Hepatocyte (in vitro differentiated cells): Measurements from ENCODE around the gene HSPA5.

Source experiments
- EZH2 ChIP-seq: fragments of 200-600 bp; sonication (generic); IDR thresholded peaks from 2 replicates; pipeline ENCODE4 v1.6.1; 2016; ENCODE audit warnings: antibody characterized with exemption, mild to moderate bottlenecking, borderline replicate concordance
- EZH2phosphoT487 ChIP-seq: fragments of 200-600 bp; sonication (generic); IDR thresholded peaks from one replicate; pipeline ENCODE4 v1.6.1; 2018; ENCODE audit warnings: antibody characterized with exemption, mild to moderate bottlenecking, low read depth, moderate library complexity; ENCODE audit not compliant: unreplicated experiment, severe bottlenecking
- TF ChIP-seq, protein P1 (sequence below): fragments of 200-600 bp; sonication (generic); IDR thresholded peaks from 2 replicates; pipeline ENCODE4 v1.5.1; 2016; ENCODE audit warnings: antibody characterized with exemption, mild to moderate bottlenecking; ENCODE audit not compliant: poor library complexity

DNA sequence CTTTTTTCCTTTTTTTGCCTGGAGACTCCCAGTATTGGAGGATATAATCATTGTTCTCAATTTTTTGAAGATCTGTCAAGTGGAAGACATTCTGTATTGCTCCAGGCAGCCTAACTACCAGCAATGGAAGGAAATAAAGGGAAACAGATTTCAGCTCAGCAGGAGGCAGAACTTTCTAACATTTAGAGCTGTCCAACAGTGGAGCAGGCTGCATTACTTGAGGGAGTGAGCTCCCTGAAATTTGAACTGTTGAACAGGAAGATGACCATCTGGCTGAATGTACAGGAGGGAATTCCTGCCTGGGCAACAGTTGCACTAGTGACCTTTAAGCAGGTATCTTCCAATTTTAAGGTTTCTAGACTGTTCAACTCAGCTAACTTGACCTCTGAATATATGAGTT lies 19.4 kb upstream of the HSPA5 start:
- TF ChIP-seq EZH2 (no peak), EZH2phosphoT487 (no peak)
- TF ChIP-seq, protein P1, sequence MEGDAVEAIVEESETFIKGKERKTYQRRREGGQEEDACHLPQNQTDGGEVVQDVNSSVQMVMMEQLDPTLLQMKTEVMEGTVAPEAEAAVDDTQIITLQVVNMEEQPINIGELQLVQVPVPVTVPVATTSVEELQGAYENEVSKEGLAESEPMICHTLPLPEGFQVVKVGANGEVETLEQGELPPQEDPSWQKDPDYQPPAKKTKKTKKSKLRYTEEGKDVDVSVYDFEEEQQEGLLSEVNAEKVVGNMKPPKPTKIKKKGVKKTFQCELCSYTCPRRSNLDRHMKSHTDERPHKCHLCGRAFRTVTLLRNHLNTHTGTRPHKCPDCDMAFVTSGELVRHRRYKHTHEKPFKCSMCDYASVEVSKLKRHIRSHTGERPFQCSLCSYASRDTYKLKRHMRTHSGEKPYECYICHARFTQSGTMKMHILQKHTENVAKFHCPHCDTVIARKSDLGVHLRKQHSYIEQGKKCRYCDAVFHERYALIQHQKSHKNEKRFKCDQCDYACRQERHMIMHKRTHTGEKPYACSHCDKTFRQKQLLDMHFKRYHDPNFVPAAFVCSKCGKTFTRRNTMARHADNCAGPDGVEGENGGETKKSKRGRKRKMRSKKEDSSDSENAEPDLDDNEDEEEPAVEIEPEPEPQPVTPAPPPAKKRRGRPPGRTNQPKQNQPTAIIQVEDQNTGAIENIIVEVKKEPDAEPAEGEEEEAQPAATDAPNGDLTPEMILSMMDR = no peak
